Sigmoid colon (tissue), 7 donors: ENCODE data around the gene LAMA3. TPM values are rescaled to one million over a fixed set of nuclear protein-coding genes. Genes with fewer than 3 reads are reported as not detected.
A peak's percentile ranks its signal among the peaks of the same experiment; 100 is the strongest.

Experiments used
- DNase-seq: peaks from one replicate; pipeline ENCODE4 v3.0.0-alpha.2; 2019
- H3K27ac ChIP-seq, 4 donors: fragments of 200-600 bp; sonication (generic); one replicate each; pipeline ENCODE4 v1.5.1; 2016 to 2019; ENCODE audit warnings: mild to moderate bottlenecking in 1 of 4
- H3K27me3 ChIP-seq, 3 donors: fragments of 200-600 bp; sonication (generic); one replicate each; pipeline ENCODE4 v1.5.1; 2019; ENCODE audit warnings: mild to moderate bottlenecking in 1 of 3
- H3K36me3 ChIP-seq, 4 donors: fragments of 200-600 bp; sonication (generic); one replicate each; pipeline ENCODE4 v1.5.1; 2016 to 2019
- H3K4me1 ChIP-seq, 4 donors: fragments of 200-600 bp; sonication (generic); one replicate each; pipeline ENCODE4 v1.5.1; 2017 to 2019
- H3K4me3 ChIP-seq, 4 donors: fragments of 200-600 bp; sonication (generic); one replicate each; pipeline ENCODE4 v1.5.1; 2017 to 2019; ENCODE audit warnings: mild to moderate bottlenecking in 2 of 4, moderate library complexity in 1 of 4
- H3K9me3 ChIP-seq, 4 donors: fragments of 200-600 bp in 3 of 4; sonication (generic) in 3 of 4; one replicate each; pipeline versions ENCODE4 v1.5.1 to v1.6.1; 2013 to 2019
- EP300 ChIP-seq, 4 donors: sonication (generic); formaldehyde crosslinking; IDR thresholded peaks; one replicate each; pipeline ENCODE4 v1.6.1; 2017; ENCODE audit warnings: antibody characterized with exemption in 4 of 4
- POLR2A ChIP-seq, 2 donors: fragments of 450-650 bp; IDR thresholded peaks; one replicate each; pipeline ENCODE4 v1.6.1; 2016; ENCODE audit warnings: antibody characterized with exemption in 2 of 2, mild to moderate bottlenecking in 2 of 2, moderate library complexity in 2 of 2
- POLR2AphosphoS5 ChIP-seq, 4 donors: sonication (generic); formaldehyde crosslinking; IDR thresholded peaks; one replicate each; pipeline ENCODE4 v1.6.1; 2017; ENCODE audit warnings: antibody characterized with exemption in 4 of 4
- WGBS, 2 donors: extraction: QIAGEN DNeasy Blood & Tissue Kit; methylation state at CpG; one replicate each; pipeline ENCODE4 v1.1.7; 2013; 5-methylcytosine and 5-hydroxymethylcytosine counted together
- intact Hi-C: fragments of 100-400 bp; cut with DNase I; formaldehyde crosslinking; loops from one replicate; pipeline ENCODE4 v1.15.1; 2023
- polyA plus RNA-seq, 3 donors: library from polyadenylated mRNA; stranded (reverse); fragments of 200-250 nt; gene quantifications; one replicate each; pipeline ENCODE4 v1.2.3, GENCODE V29; 2013
- total RNA-seq, 4 donors: library from RNA; depleted of rRNA; stranded (reverse); fragments of >200 nt; gene quantifications; one replicate each; pipeline ENCODE4 v1.1.0, GENCODE V29; 2016
- TF ChIP-seq, protein P1 (sequence below), 4 experiments: fragments of 450-650 bp in 3 of 4; fragments of 200-600 bp in 1 of 4; IDR thresholded peaks; one replicate each; pipeline ENCODE4 v1.5.1; 2016 to 2019; ENCODE audit warnings: antibody characterized with exemption in 4 of 4, mild to moderate bottlenecking in 3 of 4, moderate library complexity in 2 of 4
- donor health status: healthy with polysubstance abuse.
- donor health status: Bipolar disorder and iron deficiency.
- donor health status: healthy.

Gene LAMA3
- total and polyA plus RNA-seq, 7 donors = 6.0 to 19.9 (median 14.1) TPM

DNA sequence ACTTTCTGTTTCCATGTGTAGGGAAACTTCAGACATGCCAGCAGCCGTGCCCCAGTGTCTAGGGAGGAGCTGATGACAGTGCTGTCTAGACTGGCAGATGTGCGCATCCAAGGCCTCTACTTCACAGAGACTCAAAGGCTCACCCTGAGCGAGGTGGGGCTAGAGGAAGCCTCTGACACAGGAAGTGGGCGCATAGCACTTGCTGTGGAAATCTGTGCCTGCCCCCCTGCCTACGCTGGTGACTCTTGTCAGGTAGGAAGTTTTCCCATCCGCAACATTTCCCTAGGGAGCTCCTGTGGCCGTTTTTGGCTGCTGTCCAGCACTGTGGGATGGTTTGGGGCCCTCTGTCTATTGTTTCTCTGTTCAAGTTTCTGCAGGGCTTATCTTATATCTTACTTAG is 182.2 kb downstream of the LAMA3 start:
- no peaks in the 10 kb centered on the region for H3K27me3 ChIP-seq
- H3K27ac ChIP-seq = no peak overlapping the region
- WGBS, 2 donors = 11 to 22% methylated on average over 7 of the region's 7 CpGs
- intact Hi-C loops = no loop called here
- H3K9me3 ChIP-seq = no peaks in the 10 kb centered on the region
- TF ChIP-seq POLR2A (IDR thresholded peaks at IDR 0.05) (no peak), EP300 (IDR thresholded peaks at IDR 0.05) (no peak), POLR2AphosphoS5 (IDR thresholded peaks at IDR 0.05) (no peak)
- TF ChIP-seq, protein P1, sequence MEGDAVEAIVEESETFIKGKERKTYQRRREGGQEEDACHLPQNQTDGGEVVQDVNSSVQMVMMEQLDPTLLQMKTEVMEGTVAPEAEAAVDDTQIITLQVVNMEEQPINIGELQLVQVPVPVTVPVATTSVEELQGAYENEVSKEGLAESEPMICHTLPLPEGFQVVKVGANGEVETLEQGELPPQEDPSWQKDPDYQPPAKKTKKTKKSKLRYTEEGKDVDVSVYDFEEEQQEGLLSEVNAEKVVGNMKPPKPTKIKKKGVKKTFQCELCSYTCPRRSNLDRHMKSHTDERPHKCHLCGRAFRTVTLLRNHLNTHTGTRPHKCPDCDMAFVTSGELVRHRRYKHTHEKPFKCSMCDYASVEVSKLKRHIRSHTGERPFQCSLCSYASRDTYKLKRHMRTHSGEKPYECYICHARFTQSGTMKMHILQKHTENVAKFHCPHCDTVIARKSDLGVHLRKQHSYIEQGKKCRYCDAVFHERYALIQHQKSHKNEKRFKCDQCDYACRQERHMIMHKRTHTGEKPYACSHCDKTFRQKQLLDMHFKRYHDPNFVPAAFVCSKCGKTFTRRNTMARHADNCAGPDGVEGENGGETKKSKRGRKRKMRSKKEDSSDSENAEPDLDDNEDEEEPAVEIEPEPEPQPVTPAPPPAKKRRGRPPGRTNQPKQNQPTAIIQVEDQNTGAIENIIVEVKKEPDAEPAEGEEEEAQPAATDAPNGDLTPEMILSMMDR (IDR thresholded peaks at IDR 0.05) = no peak
- H3K4me3 ChIP-seq = no peak overlapping the region
- no peaks in the 10 kb centered on the region for H3K36me3 ChIP-seq
- no peaks in the 10 kb centered on the region for H3K4me1 ChIP-seq
- DNase-seq = no peak

DNA sequence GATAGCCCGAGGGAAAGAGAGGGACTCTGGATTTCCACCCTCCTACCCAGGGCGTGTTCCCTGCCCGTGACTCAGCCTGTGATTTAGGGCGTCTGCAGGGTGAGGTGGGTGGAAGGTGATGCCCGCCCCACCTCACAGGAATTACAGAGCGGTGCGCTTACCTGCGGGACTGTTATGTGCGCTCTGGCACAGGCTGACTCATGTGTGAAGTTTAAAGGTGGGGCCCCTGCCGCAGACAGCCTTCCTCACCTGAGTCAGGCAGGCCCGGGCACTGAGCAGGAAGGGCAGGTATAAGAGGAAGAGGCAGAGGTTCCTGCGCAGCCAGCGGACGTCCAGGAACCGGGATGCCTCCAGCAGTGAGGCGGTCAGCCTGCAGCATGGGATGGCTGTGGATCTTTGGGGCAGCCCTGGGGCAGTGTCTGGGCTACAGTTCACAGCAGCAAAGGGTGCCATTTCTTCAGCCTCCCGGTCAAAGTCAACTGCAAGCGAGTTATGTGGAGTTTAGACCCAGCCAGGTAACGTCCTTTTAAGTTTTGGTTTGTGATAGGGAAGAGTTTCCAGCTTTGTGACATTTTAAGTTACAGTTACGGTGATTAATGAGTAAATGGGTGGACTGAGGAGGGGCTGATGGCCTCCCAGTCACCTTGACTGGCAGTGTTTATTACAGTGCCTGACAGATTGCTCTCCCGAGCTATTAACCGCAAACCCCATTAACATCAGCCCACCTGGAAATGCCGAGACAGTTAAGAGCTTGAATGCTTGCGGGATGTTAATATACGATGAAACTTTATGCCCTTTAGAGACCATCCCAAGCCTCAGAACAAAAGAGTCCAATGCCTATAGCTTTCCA is 183.7 kb downstream of the LAMA3 start:
- H3K9me3 ChIP-seq = no peaks in the 10 kb centered on the region
- DNase-seq = no peak
- H3K4me3 ChIP-seq = no peak overlapping the region
- WGBS, 2 donors = 14 to 60% methylated on average over 25 of the region's 25 CpGs
- H3K36me3 ChIP-seq = no peaks in the 10 kb centered on the region
- H3K27ac ChIP-seq = no peak overlapping the region
- intact Hi-C loops = no loop called here
- no peaks in the 10 kb centered on the region for H3K4me1 ChIP-seq
- TF ChIP-seq EP300 (IDR thresholded peaks at IDR 0.05) = no peak
- peak in 1 of 2 donors; percentile 47 for TF ChIP-seq POLR2A (IDR thresholded peaks at IDR 0.05)
- H3K27me3 ChIP-seq = no peaks in the 10 kb centered on the region

DNA sequence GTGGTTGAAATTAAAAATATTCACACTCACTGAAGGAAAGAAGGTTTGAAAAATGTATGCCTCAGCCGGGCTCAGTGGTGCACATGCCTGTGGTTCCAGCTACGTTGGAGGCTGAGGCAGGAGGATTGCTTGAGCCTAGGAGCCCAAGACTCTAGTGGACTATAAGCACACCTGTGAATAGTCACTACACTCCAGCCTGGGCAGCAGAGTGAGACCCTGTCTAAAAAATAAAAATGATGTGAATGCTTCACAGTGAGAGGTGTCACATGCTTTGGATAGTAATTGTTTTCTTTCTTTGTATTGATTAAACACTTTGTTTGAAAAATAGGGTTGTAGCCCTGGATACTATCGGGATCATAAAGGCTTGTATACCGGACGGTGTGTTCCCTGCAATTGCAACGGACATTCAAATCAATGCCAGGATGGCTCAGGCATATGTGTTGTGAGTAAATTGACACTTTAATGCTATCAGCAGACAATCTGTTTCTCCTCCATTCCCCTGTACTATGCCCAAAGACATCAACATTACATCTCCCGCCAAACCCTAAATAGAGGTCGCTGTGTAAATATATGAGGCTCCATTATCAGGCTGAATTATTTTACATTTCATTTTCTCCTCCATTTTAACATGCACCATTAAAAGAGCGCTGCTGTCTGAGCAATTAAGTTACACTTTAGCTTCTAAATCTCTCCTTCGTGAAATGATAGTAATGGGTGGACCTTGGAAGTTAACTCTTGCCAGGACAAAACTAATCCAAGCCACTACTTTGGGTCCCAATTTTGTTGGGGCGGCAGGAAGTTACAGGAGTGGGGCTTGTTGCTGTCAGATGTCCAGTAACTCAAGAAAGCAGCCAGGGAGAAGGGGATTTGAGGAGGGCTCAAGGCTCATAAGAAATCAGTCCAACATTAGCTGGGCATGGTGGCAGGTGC is 187.0 kb downstream of the LAMA3 start:
- H3K4me3 ChIP-seq = no peak overlapping the region
- no peaks in the 10 kb centered on the region for H3K9me3 ChIP-seq
- TF ChIP-seq EP300 (IDR thresholded peaks at IDR 0.05) (no peak), POLR2AphosphoS5 (IDR thresholded peaks at IDR 0.05) (no peak), POLR2A (IDR thresholded peaks at IDR 0.05) (no peak)
- TF ChIP-seq, protein P1 (IDR thresholded peaks at IDR 0.05) = no peak
- H3K36me3 ChIP-seq = no peaks in the 10 kb centered on the region
- intact Hi-C loops = no loop called here
- no peak for DNase-seq
- no peaks in the 10 kb centered on the region for H3K4me1 ChIP-seq
- 82 to 88% methylated on average over 11 of the region's 11 CpGs for WGBS, 2 donors
- no peaks in the 10 kb centered on the region for H3K27me3 ChIP-seq
- H3K27ac ChIP-seq = no peak overlapping the region

DNA sequence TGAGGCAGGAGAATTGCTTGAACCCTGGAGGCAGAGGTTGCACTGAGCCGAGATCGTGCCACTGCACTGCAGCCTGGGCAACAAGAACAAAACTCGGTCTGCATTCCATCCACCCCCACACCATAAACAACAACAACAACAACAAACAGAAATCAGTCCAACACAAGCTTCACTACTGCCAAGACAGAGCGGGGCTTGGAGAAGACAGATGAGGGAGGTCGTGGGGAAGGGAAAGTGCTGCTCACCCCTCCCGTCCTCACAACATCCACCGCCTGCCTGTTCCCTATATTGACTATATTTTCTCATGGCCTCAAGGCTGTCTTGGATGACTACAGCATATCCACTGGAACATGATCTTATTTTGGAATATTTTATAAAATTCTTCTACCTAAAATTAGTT is 187.7 kb downstream of the LAMA3 start:
- no peaks in the 10 kb centered on the region for H3K36me3 ChIP-seq
- no peak overlapping the region for H3K4me3 ChIP-seq
- WGBS, 2 donors = 88 to 93% methylated on average over 7 of the region's 7 CpGs
- H3K27ac ChIP-seq = no peak overlapping the region
- intact Hi-C loops = no loop called here
- H3K27me3 ChIP-seq = no peaks in the 10 kb centered on the region
- no peak for DNase-seq
- H3K4me1 ChIP-seq = no peaks in the 10 kb centered on the region
- TF ChIP-seq POLR2AphosphoS5 (IDR thresholded peaks at IDR 0.05) (no peak), EP300 (IDR thresholded peaks at IDR 0.05) (no peak), POLR2A (IDR thresholded peaks at IDR 0.05) (no peak)
- TF ChIP-seq, protein P1 (IDR thresholded peaks at IDR 0.05) = no peak
- H3K9me3 ChIP-seq = no peaks in the 10 kb centered on the region

DNA sequence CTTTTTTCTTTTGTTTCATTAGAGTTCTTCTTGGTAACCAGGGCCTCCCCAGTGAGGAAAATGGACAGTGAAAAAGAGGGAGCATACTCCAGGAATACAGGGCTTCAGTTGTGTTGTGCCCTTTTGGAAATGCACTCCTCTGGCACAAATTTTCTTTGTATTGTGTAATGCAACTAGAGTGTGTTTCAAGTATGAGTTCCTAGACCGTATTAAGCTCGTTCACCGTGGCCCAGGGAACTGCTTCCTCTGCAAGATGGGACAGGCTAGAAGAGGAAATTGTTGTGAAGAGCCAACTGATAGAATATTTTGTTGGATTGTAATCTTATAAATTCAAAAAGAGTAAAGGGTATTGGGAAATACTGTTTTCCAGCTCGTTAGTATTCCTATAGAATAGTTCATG is 188.1 kb downstream of the LAMA3 start:
- no peak overlapping the region for H3K27ac ChIP-seq

More for the DNA sequence above, 188.1 kb downstream of the LAMA3 start:
- TF ChIP-seq EP300 (IDR thresholded peaks at IDR 0.05) = no peak
- TF ChIP-seq, protein P1 (IDR thresholded peaks at IDR 0.05) = no peak
- no peak for TF ChIP-seq POLR2A (IDR thresholded peaks at IDR 0.05)
- no peak for TF ChIP-seq POLR2AphosphoS5 (IDR thresholded peaks at IDR 0.05)
- WGBS, 2 donors = 79 to 88% methylated on average over 4 of the region's 4 CpGs
- intact Hi-C loops = no loop called here
- Histone ChIP-seq H3K9me3 (no peaks in the 10 kb centered on the region), H3K4me3 (no peak overlapping the region), H3K27me3 (no peaks in the 10 kb centered on the region), H3K36me3 (no peaks in the 10 kb centered on the region), H3K4me1 (no peaks in the 10 kb centered on the region)
- no peak for DNase-seq
